ENCODE results near the gene MACROH2A2.

Gene MACROH2A2

DNA sequence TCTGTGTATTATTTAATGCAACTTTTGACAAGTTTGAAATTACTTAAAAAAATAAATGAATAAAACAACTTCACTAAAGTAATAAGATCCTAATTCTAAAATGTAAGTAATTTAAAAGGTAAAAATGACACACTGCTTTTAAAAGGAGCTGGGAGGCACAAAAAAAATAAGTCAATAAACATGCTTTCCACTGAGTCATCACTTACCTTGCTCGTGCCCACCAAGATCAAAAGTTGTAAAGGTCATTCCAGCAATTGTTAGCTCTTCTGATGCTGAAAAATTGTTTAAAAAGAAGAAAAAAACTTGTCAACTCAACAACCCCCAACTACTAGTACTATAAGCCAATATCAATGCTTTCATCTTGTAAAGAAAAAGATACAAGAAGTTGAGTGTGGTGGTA, 108.2 kb downstream of the MACROH2A2 start:
- no peak for DNase-seq
